ENCODE results near the gene OR51B2. TPM values are rescaled to one million over a fixed set of nuclear protein-coding genes. Genes with fewer than 3 reads are reported as not detected.

OR51B2 gene
- total RNA-seq, 1 experiment from 2014 or later: not detected

DNA sequence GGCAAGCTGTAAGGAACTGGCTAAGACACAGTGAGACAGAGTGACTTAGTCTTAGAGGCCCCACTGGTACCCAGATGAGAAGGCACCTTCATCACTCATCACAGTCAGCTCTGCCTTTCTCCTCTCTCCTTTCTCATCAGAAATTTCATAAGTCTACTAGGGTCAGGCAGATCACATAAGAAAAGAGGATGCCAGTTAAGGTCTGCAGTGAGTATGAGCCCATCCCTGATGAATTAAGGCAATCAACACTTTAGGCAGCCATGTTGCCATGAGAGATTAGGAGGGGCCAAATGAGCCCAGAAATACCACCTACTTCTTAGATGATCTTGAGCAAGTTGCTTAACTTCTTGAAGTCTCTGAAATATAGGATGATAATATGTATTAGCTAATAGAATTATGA, 42.5 kb downstream of the OR51B2 start:
- no peaks in the 10 kb centered on the region for H4K20me1 ChIP-seq (ENCODE audit: control insufficient read depth, insufficient read depth, insufficient read length)
- no peak overlapping the region for H3K4me2 ChIP-seq (ENCODE audit: insufficient read depth, insufficient read length, low read length)
- no peak overlapping the region for H4K5ac ChIP-seq (ENCODE audit: insufficient read length, low read depth, low read length)
- H3K14ac ChIP-seq (ENCODE audit: insufficient read depth, low read length): no peak overlapping the region
- no peak overlapping the region for H2BK20ac ChIP-seq (ENCODE audit: low read depth, low read length, poor library complexity, severe bottlenecking)
- H3K23me2 ChIP-seq (ENCODE audit: insufficient read length, low read depth, low read length, poor library complexity, severe bottlenecking): no peaks in the 10 kb centered on the region
- no peaks in the 10 kb centered on the region for H3K27me3 ChIP-seq (ENCODE audit: insufficient read depth, low read length)
- no peak overlapping the region for H3K9ac ChIP-seq (ENCODE audit: extremely low read depth, insufficient read length, low read length)
- no peak overlapping the region for H2BK12ac ChIP-seq (ENCODE audit: insufficient read length, low read depth, low read length)
- no peak overlapping the region for H3K56ac ChIP-seq (ENCODE audit: insufficient read length, low read depth, low read length)
- Mint-ChIP-seq H3K4me1 (peaks cover 4 to 7% of the 10 kb centered on the region in 2 experiments), H3K27me3 (ENCODE audit: low read depth) (no peaks in the 10 kb centered on the region; the same call in 1 of the 2 replicates), H3K27ac (no peak overlapping the region; a peak in 1 of 7 replicates), H3K9me3 (no peaks in the 10 kb centered on the region), H3K36me3 (ENCODE audit: insufficient read depth in 1 of 3, low read depth in 3 of 3) (no peaks in the 10 kb centered on the region; a peak in 1 of 7 replicates), H3K4me3 (no peak overlapping the region)
- DNase-seq: no peak
- TF ChIP-seq, protein P1, sequence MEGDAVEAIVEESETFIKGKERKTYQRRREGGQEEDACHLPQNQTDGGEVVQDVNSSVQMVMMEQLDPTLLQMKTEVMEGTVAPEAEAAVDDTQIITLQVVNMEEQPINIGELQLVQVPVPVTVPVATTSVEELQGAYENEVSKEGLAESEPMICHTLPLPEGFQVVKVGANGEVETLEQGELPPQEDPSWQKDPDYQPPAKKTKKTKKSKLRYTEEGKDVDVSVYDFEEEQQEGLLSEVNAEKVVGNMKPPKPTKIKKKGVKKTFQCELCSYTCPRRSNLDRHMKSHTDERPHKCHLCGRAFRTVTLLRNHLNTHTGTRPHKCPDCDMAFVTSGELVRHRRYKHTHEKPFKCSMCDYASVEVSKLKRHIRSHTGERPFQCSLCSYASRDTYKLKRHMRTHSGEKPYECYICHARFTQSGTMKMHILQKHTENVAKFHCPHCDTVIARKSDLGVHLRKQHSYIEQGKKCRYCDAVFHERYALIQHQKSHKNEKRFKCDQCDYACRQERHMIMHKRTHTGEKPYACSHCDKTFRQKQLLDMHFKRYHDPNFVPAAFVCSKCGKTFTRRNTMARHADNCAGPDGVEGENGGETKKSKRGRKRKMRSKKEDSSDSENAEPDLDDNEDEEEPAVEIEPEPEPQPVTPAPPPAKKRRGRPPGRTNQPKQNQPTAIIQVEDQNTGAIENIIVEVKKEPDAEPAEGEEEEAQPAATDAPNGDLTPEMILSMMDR (conservative IDR thresholded peaks at IDR 0.05): no peak
- H2BK15ac ChIP-seq (ENCODE audit: low read depth, low read length): no peak overlapping the region
- no peaks in the 10 kb centered on the region for H3K4me1 ChIP-seq (ENCODE audit: insufficient read depth, low read length)
- H3K23ac ChIP-seq (ENCODE audit: insufficient read length, low read depth, low read length): no peak overlapping the region
- H3K18ac ChIP-seq (ENCODE audit: insufficient read length, low read depth, low read length): no peak overlapping the region
- no peak overlapping the region for H3T11ph ChIP-seq (ENCODE audit: low read length)
- H3K9me3 ChIP-seq (ENCODE audit: control insufficient read depth, low read depth, low read length): no peaks in the 10 kb centered on the region
- no peaks in the 10 kb centered on the region for H3K79me2 ChIP-seq (ENCODE audit: insufficient read depth, low read length)
- H3K4ac ChIP-seq (ENCODE audit: low read depth, low read length): no peak overlapping the region
- H2BK120ac ChIP-seq (ENCODE audit: low read depth, low read length, poor library complexity, severe bottlenecking): no peak overlapping the region
- H4K91ac ChIP-seq (ENCODE audit: insufficient read length, low read depth, low read length): no peak overlapping the region
- H2BK5ac ChIP-seq (ENCODE audit: insufficient read length, low read length): no peak overlapping the region
- no peak overlapping the region for H2AK5ac ChIP-seq (ENCODE audit: insufficient read length, low read length)
- H3K79me1 ChIP-seq (ENCODE audit: insufficient read depth, low read depth, low read length, poor library complexity, severe bottlenecking): no peaks in the 10 kb centered on the region
- H4K8ac ChIP-seq (replicated peaks; ENCODE audit: insufficient read length, low read depth, low read length): no peak overlapping the region
- no peak overlapping the region for H3K27ac ChIP-seq (ENCODE audit: insufficient read length, low read depth, low read length)
- H2AFZ ChIP-seq (ENCODE audit: low read length): no peak overlapping the region
